HG03039 (cell line): ENCODE data around the gene VIPR1.
"Not testable (repeated sequence)": the region's sequence is repeated elsewhere in the genome, so short reads cannot be mapped to it uniquely, and the experiment has no call there.

Source experiments
- ATAC-seq: cut with Tn5 transposase; IDR thresholded peaks from one replicate; pipeline ENCODE4 v1.9.1; 2021; ENCODE audit warnings: mild to moderate bottlenecking, moderate library complexity; ENCODE audit not compliant: unreplicated experiment

VIPR1 gene

GRCh38 chr3:42569593-42570142 is 67.2 kb downstream of the VIPR1 start:
- ATAC-seq = no peak

- no peak for ATAC-seq
These were observed 69.8 kb downstream of the VIPR1 start for GRCh38 chr3:42572278-42572677.

DNA sequence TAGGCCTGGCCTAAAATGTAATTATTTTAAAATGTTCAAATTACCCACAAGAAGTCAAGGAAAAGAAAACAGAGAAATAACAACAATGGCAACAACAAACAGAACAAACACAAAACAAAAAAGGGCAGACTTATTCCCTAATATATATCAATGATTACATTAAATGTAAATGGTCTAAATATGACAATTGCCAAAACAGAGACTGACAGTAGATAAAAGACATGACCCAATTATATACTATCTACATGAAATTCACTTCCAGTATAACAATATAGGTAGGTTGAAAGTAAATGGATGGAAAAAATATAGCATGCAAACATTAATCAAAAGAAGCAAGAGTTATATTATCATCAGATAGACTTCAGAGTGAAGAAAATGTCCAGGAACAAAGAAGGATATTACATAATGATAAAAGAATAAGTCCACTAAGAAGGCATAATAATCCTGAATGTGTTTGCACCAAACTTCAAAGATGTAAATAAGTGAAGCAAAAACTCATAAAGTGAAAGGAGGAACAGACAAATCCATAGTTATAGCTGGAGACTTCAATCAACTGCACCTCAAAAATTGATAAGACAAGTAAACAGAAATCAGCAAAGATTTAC is 72.8 kb downstream of the VIPR1 start:
- no peak for ATAC-seq

- ATAC-seq = no peak
These were observed 75.6 kb downstream of the VIPR1 start for GRCh38 chr3:42578054-42578453.

DNA sequence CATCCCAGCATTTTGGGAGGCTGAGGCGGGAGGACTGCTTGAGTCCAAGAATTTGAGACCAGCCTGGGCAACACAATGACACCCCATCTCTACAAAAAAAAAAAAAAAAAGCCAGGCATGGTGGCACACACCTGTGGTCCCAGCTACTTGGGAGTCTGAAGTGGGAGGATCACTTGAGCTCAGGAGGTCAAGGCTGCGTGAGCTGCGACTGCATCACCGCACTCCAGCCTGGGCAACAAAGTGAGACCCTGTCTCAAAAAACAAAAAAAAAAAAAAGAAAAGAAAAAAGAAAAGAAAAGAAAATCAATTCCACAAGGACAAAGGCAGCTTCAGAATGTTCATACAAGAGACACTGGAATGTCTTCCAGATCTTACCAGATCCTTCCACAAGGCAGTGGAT is 76.9 kb downstream of the VIPR1 start:
- not testable (repeated sequence) for ATAC-seq

DNA sequence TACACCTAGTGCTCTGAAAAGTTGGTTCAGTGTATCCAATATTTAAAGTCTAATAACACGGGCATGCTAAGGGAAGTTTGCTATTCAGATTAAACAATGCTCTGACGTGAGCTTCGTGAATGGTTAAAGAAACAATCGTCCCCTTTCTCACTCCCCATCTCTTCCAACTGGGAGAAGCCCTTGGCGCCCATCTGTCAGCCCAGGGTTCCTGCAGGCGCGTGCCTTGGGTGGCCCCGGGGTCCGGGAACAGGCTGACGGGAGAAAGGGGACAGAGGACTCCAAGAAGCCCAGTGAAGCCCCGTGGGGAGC is 78.9 kb downstream of the VIPR1 start:
- ATAC-seq = no peak

DNA sequence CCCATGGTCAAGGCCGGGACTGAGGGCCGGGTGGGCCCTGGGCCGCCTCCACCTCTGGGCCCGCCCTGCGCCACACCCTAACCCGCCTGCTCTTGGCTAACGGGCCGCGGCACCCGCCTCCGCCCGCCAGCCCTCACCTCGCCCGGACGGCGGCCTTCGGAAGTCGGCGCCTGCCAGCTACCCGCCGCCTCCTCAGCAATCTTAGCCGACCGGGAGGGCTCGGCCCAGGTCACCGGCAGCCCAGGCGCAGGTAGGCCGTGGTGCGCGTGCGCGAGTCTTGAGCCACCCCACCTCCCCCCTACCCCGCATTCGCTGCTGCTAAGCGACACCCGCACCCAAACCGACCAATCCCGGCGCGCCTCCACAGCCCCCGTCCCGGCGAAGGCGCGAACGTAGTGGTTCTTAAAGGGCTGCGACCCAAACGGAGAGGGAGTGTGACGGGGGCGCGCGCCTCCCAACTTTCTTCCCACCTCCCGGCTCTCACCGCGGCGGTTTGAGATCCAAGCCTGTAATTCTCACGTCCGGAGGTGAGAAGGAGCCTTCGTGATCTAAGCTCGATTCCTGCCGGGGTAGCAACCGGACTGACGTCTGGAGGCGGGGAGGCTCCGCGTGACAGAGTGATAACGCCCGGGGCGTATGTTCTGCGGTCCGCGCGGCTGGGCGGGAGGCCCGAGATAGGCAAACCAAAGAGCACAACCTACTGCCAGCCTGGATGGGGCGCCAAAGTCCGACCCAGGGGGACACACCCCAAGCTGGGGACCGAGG is 79.4 kb downstream of the VIPR1 start, which contains the start of gene SEC22C:
TSS of gene SEC22C (minus strand) at position 259 of the 765 bp plus-strand sequence. CDS start 12,921 bp downstream, outside the sequence.
- ATAC-seq = peak; percentile 86

DNA sequence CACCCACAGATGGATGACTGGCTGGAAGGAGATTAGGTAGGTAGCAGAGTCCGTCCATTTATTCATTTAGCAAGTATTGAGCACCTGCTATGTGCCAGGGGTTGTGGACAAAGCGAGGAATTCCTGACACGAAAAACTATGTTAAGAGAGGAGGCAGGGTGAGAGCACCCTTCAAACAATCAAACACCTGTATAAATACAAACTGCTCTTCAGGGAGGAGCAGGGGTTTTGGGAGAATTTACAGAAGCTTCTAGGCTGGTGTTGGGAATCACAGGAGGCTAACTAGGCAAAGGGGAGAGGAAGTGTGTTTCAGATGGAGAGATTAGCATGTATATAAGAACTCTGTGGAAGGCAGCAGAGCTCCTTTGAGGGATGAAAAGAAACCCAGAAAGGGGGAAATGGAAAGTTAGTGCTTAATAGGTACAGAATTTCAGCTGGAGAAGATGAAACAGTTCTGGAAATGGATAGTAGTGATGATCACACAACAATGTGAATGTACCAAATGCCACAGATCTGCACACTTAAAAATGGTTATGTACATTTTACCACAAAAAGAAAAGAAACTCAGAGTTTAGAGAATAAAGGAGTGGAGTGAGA is 80.1 kb downstream of the VIPR1 start:
- ATAC-seq = no peak
